Liver (tissue), 3 donors: ENCODE measurements around the gene DHX15.

ENCODE experiments used
- CTCF ChIP-seq: fragments of 150-350 bp; IDR thresholded peaks from 2 replicates; pipeline ENCODE4 v1.5.1; 2017; ENCODE audit warnings: improper control_type of control experiment, low read depth, low read length; ENCODE audit not compliant: missing input control
- EGR1 ChIP-seq, 2 donors: IDR thresholded peaks; 2 replicates each; pipeline ENCODE4 v1.6.1; 2016 to 2018; ENCODE audit warnings: antibody characterized with exemption in 2 of 2, low read depth in 2 of 2
- GABPA ChIP-seq, 2 donors: IDR thresholded peaks in 1 of 2; conservative IDR thresholded peaks in 1 of 2; 2 replicates each; pipeline ENCODE4 v1.6.1; 2016; ENCODE audit warnings: antibody characterized with exemption in 2 of 2, mild to moderate bottlenecking in 1 of 2, moderate library complexity in 1 of 2
- JUND ChIP-seq, 2 donors: IDR thresholded peaks; 2 replicates each; pipeline ENCODE4 v1.6.1; 2016; ENCODE audit warnings: antibody characterized with exemption in 2 of 2
- MAX ChIP-seq: IDR thresholded peaks from 2 replicates; pipeline ENCODE4 v1.6.1; 2016; ENCODE audit warnings: antibody characterized with exemption
- RAD21 ChIP-seq, 2 donors: IDR thresholded peaks; 2 replicates each; pipeline ENCODE4 v1.6.1; 2016; ENCODE audit warnings: antibody characterized with exemption in 2 of 2, mild to moderate bottlenecking in 2 of 2
- REST ChIP-seq: IDR thresholded peaks from 2 replicates; pipeline ENCODE4 v1.6.1; 2016; ENCODE audit warnings: antibody characterized with exemption, mild to moderate bottlenecking
- SP1 ChIP-seq: IDR thresholded peaks from 2 replicates; pipeline ENCODE4 v1.6.1; 2018; ENCODE audit warnings: antibody characterized with exemption, mild to moderate bottlenecking
- YY1 ChIP-seq: IDR thresholded peaks from 2 replicates; pipeline ENCODE4 v1.6.1; 2016; ENCODE audit warnings: antibody characterized with exemption, mild to moderate bottlenecking
- TF ChIP-seq, protein P1 (sequence below): IDR thresholded peaks from 2 replicates; pipeline ENCODE4 v1.6.1; 2016; ENCODE audit warnings: antibody characterized with exemption
- donor health status: healthy.
- donor health status: healthy.

DNA sequence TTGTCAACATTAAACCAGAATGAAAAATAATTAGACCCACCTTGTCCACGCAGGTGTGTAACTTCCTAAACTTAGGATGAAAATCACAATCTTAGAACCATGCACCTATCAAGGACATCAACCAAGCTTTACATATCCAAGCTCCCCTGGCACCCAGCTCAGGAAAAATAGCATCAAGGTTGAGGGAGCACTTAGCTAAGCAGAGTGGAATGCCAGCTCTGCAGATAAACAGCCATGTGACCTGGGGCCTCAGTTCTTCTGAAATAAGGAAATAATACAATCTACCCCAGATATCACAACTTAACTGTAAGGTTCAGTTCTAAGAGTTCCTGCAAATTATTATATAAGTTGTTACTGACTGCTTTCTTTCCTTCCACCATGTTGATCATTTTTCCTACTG is 64.7 kb downstream of the DHX15 start:
- TF ChIP-seq CTCF = no peak
- no peak for TF ChIP-seq JUND (IDR thresholded peaks at IDR 0.05)
- TF ChIP-seq GABPA (IDR thresholded peaks at IDR 0.05 in 1 of 2, conservative IDR thresholded peaks at IDR 0.05 in 1 of 2) = no peak
- no peak for TF ChIP-seq REST
- TF ChIP-seq RAD21 (IDR thresholded peaks at IDR 0.05) = no peak
- no peak for TF ChIP-seq EGR1 (IDR thresholded peaks at IDR 0.05; ENCODE audit: low read depth in 2 of 2)
- TF ChIP-seq, protein P1, sequence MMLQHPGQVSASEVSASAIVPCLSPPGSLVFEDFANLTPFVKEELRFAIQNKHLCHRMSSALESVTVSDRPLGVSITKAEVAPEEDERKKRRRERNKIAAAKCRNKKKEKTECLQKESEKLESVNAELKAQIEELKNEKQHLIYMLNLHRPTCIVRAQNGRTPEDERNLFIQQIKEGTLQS = no peak
- TF ChIP-seq SP1 = no peak
- no peak for TF ChIP-seq YY1
- no peak for TF ChIP-seq MAX
